Activated naive CD4-positive, alpha-beta T cell treated with anti-CD3 and anti-CD28 coated beads, Interleukin-2, amount 10 ng/mL, durations not matched to agents 7 days and 5 days (primary cell): Measurements from ENCODE around the gene LHX4.

Experiments
- CTCF ChIA-PET: fragments of 350-600 bp; sonication (Branson Sonifier 250); formaldehyde crosslinking; loops from one replicate; lab custom pipeline; 2021; ENCODE audit warnings: antibody characterized with exemption; lab: Charles Lee
- DNase-seq: peaks from one replicate; pipeline ENCODE4 v3.0.0-alpha.2; 2020
- H3K27ac Mint-ChIP-seq: one replicate; pipeline ENCODE4 v1.8.0; 2021; ENCODE audit warnings: mild to moderate bottlenecking, moderate library complexity, mixed read lengths
- H3K27me3 Mint-ChIP-seq: one replicate; pipeline ENCODE4 v1.8.0; 2021; ENCODE audit warnings: mild to moderate bottlenecking, mixed read lengths
- H3K36me3 Mint-ChIP-seq: one replicate; pipeline ENCODE4 v1.8.0; 2021; ENCODE audit warnings: mixed read lengths
- H3K4me1 Mint-ChIP-seq: one replicate; pipeline ENCODE4 v1.8.0; 2021; ENCODE audit warnings: mixed read lengths
- H3K4me3 Mint-ChIP-seq: one replicate; pipeline ENCODE4 v1.8.0; 2021; ENCODE audit warnings: mild to moderate bottlenecking, moderate library complexity, mixed read lengths
- H3K9me3 Mint-ChIP-seq: one replicate; pipeline ENCODE4 v1.8.0; 2021; ENCODE audit warnings: mixed read lengths

Gene LHX4

GRCh38 chr1:180277476-180278193, 47.6 kb downstream of the LHX4 start:
- no peak for DNase-seq
- no peak overlapping the region for H3K27ac Mint-ChIP-seq
- CTCF ChIA-PET = interaction anchor here (1.1 kb wide), 1 partner anchor 463 kb away, joined by 3 read pairs; no protein-coding TSS in a partner anchor
- H3K36me3 Mint-ChIP-seq = peaks cover 10% of the 10 kb centered on the region
- no peaks in the 10 kb centered on the region for H3K27me3 Mint-ChIP-seq
- H3K9me3 Mint-ChIP-seq = no peaks in the 10 kb centered on the region
- H3K4me1 Mint-ChIP-seq = no peaks in the 10 kb centered on the region
- H3K4me3 Mint-ChIP-seq = no peak overlapping the region

GRCh38 chr1:180278194-180278515, 48.1 kb downstream of the LHX4 start:
- H3K27ac Mint-ChIP-seq = no peak overlapping the region
- H3K4me3 Mint-ChIP-seq = no peak overlapping the region
- H3K9me3 Mint-ChIP-seq = no peaks in the 10 kb centered on the region
- CTCF ChIA-PET = interaction anchor here (0.7 kb wide), 1 partner anchor 12 kb away, joined by 3 read pairs; no protein-coding TSS in a partner anchor
- H3K36me3 Mint-ChIP-seq = peaks cover 10% of the 10 kb centered on the region
- DNase-seq = no peak
- H3K4me1 Mint-ChIP-seq = no peaks in the 10 kb centered on the region
- H3K27me3 Mint-ChIP-seq = no peaks in the 10 kb centered on the region

- peaks cover 10% of the 10 kb centered on the region for H3K36me3 Mint-ChIP-seq
- H3K27ac Mint-ChIP-seq = no peak overlapping the region
- no peak overlapping the region for H3K4me3 Mint-ChIP-seq
- DNase-seq = no peak
- CTCF ChIA-PET = interaction anchor here (0.7 kb wide), 1 partner anchor 11 kb away, joined by 3 read pairs; no protein-coding TSS in a partner anchor
- H3K27me3 Mint-ChIP-seq = no peaks in the 10 kb centered on the region
- H3K9me3 Mint-ChIP-seq = no peaks in the 10 kb centered on the region
- H3K4me1 Mint-ChIP-seq = no peaks in the 10 kb centered on the region
Observed at GRCh38 chr1:180278596-180279395, 48.7 kb downstream of the LHX4 start.

- H3K4me1 Mint-ChIP-seq = no peaks in the 10 kb centered on the region
- CTCF ChIA-PET = no interaction called here
- peaks cover 11% of the 10 kb centered on the region for H3K36me3 Mint-ChIP-seq
- DNase-seq = no peak
- no peak overlapping the region for H3K27ac Mint-ChIP-seq
- H3K27me3 Mint-ChIP-seq = no peaks in the 10 kb centered on the region
- no peaks in the 10 kb centered on the region for H3K9me3 Mint-ChIP-seq
- no peak overlapping the region for H3K4me3 Mint-ChIP-seq
Observed at GRCh38 chr1:180279651-180280050, 49.6 kb downstream of the LHX4 start.

GRCh38 chr1:180280617-180281016, 50.6 kb downstream of the LHX4 start:
- H3K9me3 Mint-ChIP-seq = no peaks in the 10 kb centered on the region
- no peaks in the 10 kb centered on the region for H3K4me1 Mint-ChIP-seq
- no peak for DNase-seq
- no peak overlapping the region for H3K4me3 Mint-ChIP-seq
- peaks cover 13% of the 10 kb centered on the region for H3K36me3 Mint-ChIP-seq
- CTCF ChIA-PET = no interaction called here
- H3K27ac Mint-ChIP-seq = no peak overlapping the region
- H3K27me3 Mint-ChIP-seq = no peaks in the 10 kb centered on the region

- H3K4me1 Mint-ChIP-seq = no peaks in the 10 kb centered on the region
- H3K4me3 Mint-ChIP-seq = no peak overlapping the region
- no peaks in the 10 kb centered on the region for H3K27me3 Mint-ChIP-seq
- DNase-seq = no peak
- CTCF ChIA-PET = no interaction called here
- no peaks in the 10 kb centered on the region for H3K9me3 Mint-ChIP-seq
- H3K27ac Mint-ChIP-seq = no peak overlapping the region
- H3K36me3 Mint-ChIP-seq = peaks cover 13% of the 10 kb centered on the region
Observed at GRCh38 chr1:180281490-180281889, 51.4 kb downstream of the LHX4 start.

GRCh38 chr1:180282401-180283044, 52.5 kb downstream of the LHX4 start:
- Mint-ChIP-seq H3K36me3 (peaks cover 12% of the 10 kb centered on the region), H3K27ac (no peak overlapping the region), H3K4me3 (no peak overlapping the region), H3K27me3 (no peaks in the 10 kb centered on the region), H3K4me1 (no peaks in the 10 kb centered on the region), H3K9me3 (no peaks in the 10 kb centered on the region)
- CTCF ChIA-PET = interaction anchor here (0.8 kb wide), 1 partner anchor 59 kb away, joined by 3 read pairs; no protein-coding TSS in a partner anchor
- no peak for DNase-seq

GRCh38 chr1:180283098-180283497, 53.0 kb downstream of the LHX4 start:
- DNase-seq = no peak
- Mint-ChIP-seq H3K9me3 (no peaks in the 10 kb centered on the region), H3K27me3 (no peaks in the 10 kb centered on the region), H3K36me3 (peaks cover 11% of the 10 kb centered on the region), H3K27ac (no peak overlapping the region), H3K4me1 (no peaks in the 10 kb centered on the region), H3K4me3 (no peak overlapping the region)
- CTCF ChIA-PET = interaction anchor here (0.8 kb wide), 1 partner anchor 60 kb away, joined by 3 read pairs; no protein-coding TSS in a partner anchor

- no peak overlapping the region for H3K27ac Mint-ChIP-seq
- H3K27me3 Mint-ChIP-seq = no peaks in the 10 kb centered on the region
- no peaks in the 10 kb centered on the region for H3K9me3 Mint-ChIP-seq
- CTCF ChIA-PET = no interaction called here
- H3K36me3 Mint-ChIP-seq = peaks cover 11% of the 10 kb centered on the region
- peaks cover 15% of the 10 kb centered on the region for H3K4me1 Mint-ChIP-seq
- no peak overlapping the region for H3K4me3 Mint-ChIP-seq
- DNase-seq = no peak
Observed at GRCh38 chr1:180286417-180286816, 56.4 kb downstream of the LHX4 start.

- no peaks in the 10 kb centered on the region for H3K27me3 Mint-ChIP-seq
- no peak for DNase-seq
- H3K4me1 Mint-ChIP-seq = peaks cover 19% of the 10 kb centered on the region
- H3K4me3 Mint-ChIP-seq = no peak overlapping the region
- no peak overlapping the region for H3K27ac Mint-ChIP-seq
- CTCF ChIA-PET = interaction anchor here (0.8 kb wide), 1 partner anchor 35 kb away, joined by 3 read pairs; no protein-coding TSS in a partner anchor
- H3K9me3 Mint-ChIP-seq = peaks cover 4% of the 10 kb centered on the region
- peaks cover 13% of the 10 kb centered on the region for H3K36me3 Mint-ChIP-seq
Observed at GRCh38 chr1:180287988-180288705, 58.1 kb downstream of the LHX4 start.

- Mint-ChIP-seq H3K4me3 (no peak overlapping the region), H3K27ac (no peak overlapping the region), H3K9me3 (peaks cover 4% of the 10 kb centered on the region), H3K27me3 (no peaks in the 10 kb centered on the region), H3K4me1 (peaks cover 19% of the 10 kb centered on the region), H3K36me3 (peaks cover 13% of the 10 kb centered on the region)
- CTCF ChIA-PET = interaction anchor here (0.8 kb wide), 1 partner anchor 36 kb away, joined by 3 read pairs; no protein-coding TSS in a partner anchor
- no peak for DNase-seq
Observed at GRCh38 chr1:180288940-180289339, 58.9 kb downstream of the LHX4 start.

GRCh38 chr1:180290265-180291001, 60.4 kb downstream of the LHX4 start:
- H3K4me1 Mint-ChIP-seq = peaks cover 19% of the 10 kb centered on the region
- H3K36me3 Mint-ChIP-seq = peaks cover 11% of the 10 kb centered on the region
- no peak overlapping the region for H3K4me3 Mint-ChIP-seq
- CTCF ChIA-PET = interaction anchor here (0.7 kb wide), 1 partner anchor 12 kb away, joined by 3 read pairs; no protein-coding TSS in a partner anchor
- H3K27ac Mint-ChIP-seq = no peak overlapping the region
- no peaks in the 10 kb centered on the region for H3K27me3 Mint-ChIP-seq
- DNase-seq = no peak
- H3K9me3 Mint-ChIP-seq = peaks cover 4% of the 10 kb centered on the region

- DNase-seq = no peak
- H3K27me3 Mint-ChIP-seq = no peaks in the 10 kb centered on the region
- CTCF ChIA-PET = no interaction called here
- no peak overlapping the region for H3K27ac Mint-ChIP-seq
- H3K4me1 Mint-ChIP-seq = peaks cover 23% of the 10 kb centered on the region
- no peak overlapping the region for H3K4me3 Mint-ChIP-seq
- peaks cover 10% of the 10 kb centered on the region for H3K36me3 Mint-ChIP-seq
- H3K9me3 Mint-ChIP-seq = peaks cover 4% of the 10 kb centered on the region
Observed at GRCh38 chr1:180291004-180291403, 60.9 kb downstream of the LHX4 start.
